ENCODE data around the gene CLDN17. TPM values are rescaled to one million over a fixed set of nuclear protein-coding genes. Genes with fewer than 3 reads are reported as not detected.
A peak's percentile ranks its signal among the peaks of the same experiment; 100 is the strongest.

CLDN17 gene
- polyA plus RNA-seq, 1 donor (not counting 4 experiments of a cell fraction or from before 2014, with no cell fraction given): 0.28 TPM

DNA sequence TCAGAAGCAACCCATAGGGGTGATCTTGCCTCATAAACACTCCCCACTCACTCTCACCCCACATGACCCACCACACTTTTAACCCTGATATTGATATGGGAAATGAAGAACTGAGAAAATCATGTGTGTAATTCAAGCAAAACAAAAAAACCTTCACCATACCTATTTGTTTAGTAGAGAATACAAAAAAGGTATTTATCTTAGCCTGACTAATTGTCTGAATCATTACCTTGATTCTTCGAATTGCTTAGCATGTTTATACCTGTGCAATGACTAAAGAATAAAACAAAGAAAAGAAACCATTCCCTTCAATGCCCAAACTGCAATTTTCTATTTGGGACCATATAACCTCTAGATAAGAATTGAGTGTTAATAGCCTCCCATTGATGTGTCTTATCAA is 1.8 kb downstream of the CLDN17 start:
- H3K27ac ChIP-seq (ENCODE audit: control insufficient read depth, insufficient read depth, low read length): peak overlapping the region; percentile 60
- DNase-seq (ENCODE audit: low read depth, low spot score) (no peak), FAIRE-seq (peak; percentile 49)

DNA sequence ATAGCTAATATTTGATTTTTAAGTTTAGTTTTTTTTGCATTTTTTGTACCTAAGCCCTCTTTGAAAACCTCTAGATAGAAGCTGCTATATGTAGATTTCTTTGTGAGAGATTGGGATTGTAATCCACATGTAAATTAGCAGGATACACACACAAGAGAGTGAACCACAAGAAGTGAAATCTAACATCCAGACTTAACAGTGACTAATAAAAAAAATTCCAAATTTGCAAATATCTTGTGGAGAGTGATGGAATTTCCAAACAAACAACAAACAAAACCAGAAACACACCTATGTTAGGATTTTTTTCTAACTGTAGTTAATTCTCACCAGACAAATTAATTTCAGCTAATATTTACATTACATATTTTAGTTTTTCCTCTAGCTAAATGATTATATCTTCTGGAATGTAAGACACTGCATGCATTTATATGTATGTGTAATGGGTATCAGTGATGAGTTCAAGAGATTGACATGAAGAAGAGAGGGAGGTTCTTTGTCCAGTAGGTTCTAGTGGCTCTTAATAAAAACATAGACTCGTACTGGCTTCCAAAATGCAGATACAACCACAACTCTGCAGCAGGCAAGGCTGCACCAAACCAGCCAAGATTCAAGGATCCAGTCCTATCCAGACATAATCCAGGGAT is 12.8 kb downstream of the CLDN17 start:
- H4K20me1 ChIP-seq (ENCODE audit: control insufficient read depth, extremely low read depth, insufficient read depth, low read length): no peaks in the 10 kb centered on the region
- dilution Hi-C loops (cut with MboI; ENCODE audit: extremely low pct_ligation_motif_present, low sequenced_read_pairs): no loop called here
- DNase-seq (ENCODE audit: low read depth, low spot score): peak; percentile 32
- H3K4me2 ChIP-seq (ENCODE audit: control insufficient read depth, extremely low read depth, insufficient read depth, low read depth, low read length): peak overlapping the region; percentile 44
- H3K9ac ChIP-seq (ENCODE audit: control insufficient read depth, extremely low read depth, insufficient read depth, low read length): no peak overlapping the region
- no peaks in the 10 kb centered on the region for H3K27me3 ChIP-seq (ENCODE audit: control insufficient read depth, extremely low read depth, insufficient read depth, low read length)
- peak; percentile 75 for FAIRE-seq
- peak overlapping the region; percentile 8 for H3K27ac ChIP-seq (ENCODE audit: control insufficient read depth, insufficient read depth, low read length)
- H3K4me1 ChIP-seq (ENCODE audit: control insufficient read depth, extremely low read depth, insufficient read depth, low read length): peaks cover 24% of the 10 kb centered on the region
- no peaks in the 10 kb centered on the region for H3K79me2 ChIP-seq (ENCODE audit: control insufficient read depth, insufficient read depth, low read length)
- no peaks in the 10 kb centered on the region for H3K9me3 ChIP-seq (ENCODE audit: control insufficient read depth, low read depth, low read length)
- no peak for TF ChIP-seq EZH2 (IDR thresholded peaks at IDR 0.05; ENCODE audit: low read length)
- TF ChIP-seq, protein P1, sequence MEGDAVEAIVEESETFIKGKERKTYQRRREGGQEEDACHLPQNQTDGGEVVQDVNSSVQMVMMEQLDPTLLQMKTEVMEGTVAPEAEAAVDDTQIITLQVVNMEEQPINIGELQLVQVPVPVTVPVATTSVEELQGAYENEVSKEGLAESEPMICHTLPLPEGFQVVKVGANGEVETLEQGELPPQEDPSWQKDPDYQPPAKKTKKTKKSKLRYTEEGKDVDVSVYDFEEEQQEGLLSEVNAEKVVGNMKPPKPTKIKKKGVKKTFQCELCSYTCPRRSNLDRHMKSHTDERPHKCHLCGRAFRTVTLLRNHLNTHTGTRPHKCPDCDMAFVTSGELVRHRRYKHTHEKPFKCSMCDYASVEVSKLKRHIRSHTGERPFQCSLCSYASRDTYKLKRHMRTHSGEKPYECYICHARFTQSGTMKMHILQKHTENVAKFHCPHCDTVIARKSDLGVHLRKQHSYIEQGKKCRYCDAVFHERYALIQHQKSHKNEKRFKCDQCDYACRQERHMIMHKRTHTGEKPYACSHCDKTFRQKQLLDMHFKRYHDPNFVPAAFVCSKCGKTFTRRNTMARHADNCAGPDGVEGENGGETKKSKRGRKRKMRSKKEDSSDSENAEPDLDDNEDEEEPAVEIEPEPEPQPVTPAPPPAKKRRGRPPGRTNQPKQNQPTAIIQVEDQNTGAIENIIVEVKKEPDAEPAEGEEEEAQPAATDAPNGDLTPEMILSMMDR (optimal IDR thresholded peaks at IDR 0.05 in 1 of 3, IDR thresholded peaks at IDR 0.05 in 1 of 3, conservative IDR thresholded peaks at IDR 0.05 in 1 of 3; ENCODE audit: extremely low read depth in 1 of 3, insufficient read depth in 2 of 3, low read length in 3 of 3): no peak
- H3K36me3 ChIP-seq (ENCODE audit: control insufficient read depth in 2 of 2, extremely low read depth in 1 of 2, insufficient read depth in 2 of 2, low read length in 2 of 2): no peaks in the 10 kb centered on the region
- H3K9me1 ChIP-seq (ENCODE audit: control insufficient read depth, extremely low read depth, insufficient read depth, low read length): no peaks in the 10 kb centered on the region
- H3K4me3 ChIP-seq (ENCODE audit: control insufficient read depth in 2 of 3, extremely low read depth in 1 of 3, insufficient read depth in 2 of 3, low read depth in 1 of 3, low read length in 3 of 3): no peak overlapping the region
- H2AFZ ChIP-seq (ENCODE audit: control insufficient read depth, low read length): no peak overlapping the region

More for the DNA sequence above, 1.8 kb downstream of the CLDN17 start:
- H3K4me3 ChIP-seq (ENCODE audit: control insufficient read depth in 2 of 3, extremely low read depth in 1 of 3, insufficient read depth in 2 of 3, low read depth in 1 of 3, low read length in 3 of 3): no peak overlapping the region
- no peaks in the 10 kb centered on the region for H3K79me2 ChIP-seq (ENCODE audit: control insufficient read depth, insufficient read depth, low read length)
- peak overlapping the region; percentile 32 for H2AFZ ChIP-seq (ENCODE audit: control insufficient read depth, low read length)
- no peaks in the 10 kb centered on the region for H3K9me1 ChIP-seq (ENCODE audit: control insufficient read depth, extremely low read depth, insufficient read depth, low read length)
- H3K27me3 ChIP-seq (ENCODE audit: control insufficient read depth, extremely low read depth, insufficient read depth, low read length): no peaks in the 10 kb centered on the region
- no peaks in the 10 kb centered on the region for H3K36me3 ChIP-seq (ENCODE audit: control insufficient read depth in 2 of 2, extremely low read depth in 1 of 2, insufficient read depth in 2 of 2, low read length in 2 of 2)
- dilution Hi-C loops (cut with MboI; ENCODE audit: extremely low pct_ligation_motif_present, low sequenced_read_pairs): no loop called here
- peak overlapping the region; percentile 52 for H3K4me2 ChIP-seq (ENCODE audit: control insufficient read depth, extremely low read depth, insufficient read depth, low read depth, low read length)
- no peak for TF ChIP-seq EZH2 (IDR thresholded peaks at IDR 0.05; ENCODE audit: low read length)
- TF ChIP-seq, protein P1 (optimal IDR thresholded peaks at IDR 0.05 in 1 of 3, IDR thresholded peaks at IDR 0.05 in 1 of 3, conservative IDR thresholded peaks at IDR 0.05 in 1 of 3; ENCODE audit: extremely low read depth in 1 of 3, insufficient read depth in 2 of 3, low read length in 3 of 3): no peak
- H3K9ac ChIP-seq (ENCODE audit: control insufficient read depth, extremely low read depth, insufficient read depth, low read length): peak overlapping the region; percentile 13
- H3K9me3 ChIP-seq (ENCODE audit: control insufficient read depth, low read depth, low read length): no peaks in the 10 kb centered on the region
- no peaks in the 10 kb centered on the region for H4K20me1 ChIP-seq (ENCODE audit: control insufficient read depth, extremely low read depth, insufficient read depth, low read length)
- peaks cover 11% of the 10 kb centered on the region for H3K4me1 ChIP-seq (ENCODE audit: control insufficient read depth, extremely low read depth, insufficient read depth, low read length)

All from keratinocyte (primary cell).